ENCODE results near the gene COL4A3. TPM values are rescaled to one million over a fixed set of nuclear protein-coding genes. Genes with fewer than 3 reads are reported as not detected.

Gene COL4A3
- total RNA-seq, 1 donor from 2014 or later, result 1.1 TPM

DNA sequence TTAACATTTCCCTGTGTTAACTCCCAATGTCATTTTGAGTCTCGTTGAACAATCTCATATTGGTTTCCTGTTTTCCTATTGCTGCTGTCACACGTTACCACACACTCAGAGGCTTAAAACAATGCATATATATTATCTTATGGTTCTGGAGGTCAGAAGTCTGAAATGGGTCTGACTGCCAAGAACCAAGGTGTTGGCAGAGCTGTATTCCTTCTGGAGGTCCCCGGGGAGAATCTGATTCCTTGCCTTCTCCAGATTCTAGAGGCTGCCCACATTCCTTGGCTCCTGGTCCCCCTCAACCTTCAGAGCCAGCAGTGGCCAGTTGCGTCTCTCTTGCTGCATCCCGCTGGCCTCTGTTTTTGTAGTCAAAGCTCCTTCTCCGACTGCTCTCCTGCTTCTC, 18.0 kb upstream of the COL4A3 start:
- TF ChIP-seq, protein P1, sequence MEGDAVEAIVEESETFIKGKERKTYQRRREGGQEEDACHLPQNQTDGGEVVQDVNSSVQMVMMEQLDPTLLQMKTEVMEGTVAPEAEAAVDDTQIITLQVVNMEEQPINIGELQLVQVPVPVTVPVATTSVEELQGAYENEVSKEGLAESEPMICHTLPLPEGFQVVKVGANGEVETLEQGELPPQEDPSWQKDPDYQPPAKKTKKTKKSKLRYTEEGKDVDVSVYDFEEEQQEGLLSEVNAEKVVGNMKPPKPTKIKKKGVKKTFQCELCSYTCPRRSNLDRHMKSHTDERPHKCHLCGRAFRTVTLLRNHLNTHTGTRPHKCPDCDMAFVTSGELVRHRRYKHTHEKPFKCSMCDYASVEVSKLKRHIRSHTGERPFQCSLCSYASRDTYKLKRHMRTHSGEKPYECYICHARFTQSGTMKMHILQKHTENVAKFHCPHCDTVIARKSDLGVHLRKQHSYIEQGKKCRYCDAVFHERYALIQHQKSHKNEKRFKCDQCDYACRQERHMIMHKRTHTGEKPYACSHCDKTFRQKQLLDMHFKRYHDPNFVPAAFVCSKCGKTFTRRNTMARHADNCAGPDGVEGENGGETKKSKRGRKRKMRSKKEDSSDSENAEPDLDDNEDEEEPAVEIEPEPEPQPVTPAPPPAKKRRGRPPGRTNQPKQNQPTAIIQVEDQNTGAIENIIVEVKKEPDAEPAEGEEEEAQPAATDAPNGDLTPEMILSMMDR (conservative IDR thresholded peaks at IDR 0.05; ENCODE audit: low read depth, low read length), result no peak
- H3K4me3 ChIP-seq (ENCODE audit: low read depth, low read length), result no peak overlapping the region
- no peak for DNase-seq (ENCODE audit: low read depth)

DNA sequence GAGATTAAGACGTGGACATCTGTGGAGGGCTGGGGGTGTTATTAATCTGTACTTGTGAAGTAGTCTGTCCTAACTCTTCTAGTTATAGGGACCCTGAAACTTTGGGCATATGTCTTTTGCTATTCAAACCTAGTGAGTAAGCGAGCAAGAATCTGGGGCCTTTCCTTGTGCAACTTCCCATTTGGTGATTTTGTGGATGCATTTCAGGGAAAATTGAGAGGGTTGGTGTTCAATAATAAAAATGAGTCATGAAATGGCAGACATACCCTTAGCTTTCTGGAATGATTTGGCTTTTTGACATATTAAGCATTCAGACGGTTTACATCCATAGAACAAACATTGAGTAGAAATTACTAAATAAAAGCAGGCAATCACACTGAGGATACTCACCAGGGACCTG, 17.4 kb upstream of the COL4A3 start:
- no peak for DNase-seq (ENCODE audit: low read depth)
- TF ChIP-seq, protein P1 (conservative IDR thresholded peaks at IDR 0.05; ENCODE audit: low read depth, low read length), result no peak
- H3K4me3 ChIP-seq (ENCODE audit: low read depth, low read length), result no peak overlapping the region

DNA sequence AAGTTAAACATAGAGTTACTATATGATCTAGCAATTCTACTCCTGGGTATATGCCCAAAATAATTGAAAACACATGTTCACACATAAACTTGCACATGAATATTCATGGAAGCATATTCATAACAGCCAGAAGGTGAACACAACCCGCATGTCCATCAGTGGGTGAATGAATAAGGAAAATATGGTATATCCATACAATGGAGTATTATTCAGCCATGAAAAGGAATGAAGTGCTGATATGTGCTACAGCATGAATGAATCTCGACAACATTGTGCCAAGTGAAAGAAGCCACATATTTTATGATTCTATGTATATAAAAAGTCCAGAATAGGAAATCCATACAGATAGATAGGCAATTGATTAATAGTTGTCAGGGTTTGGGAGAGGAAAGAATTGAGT, 16.3 kb upstream of the COL4A3 start:
- no peak for DNase-seq (ENCODE audit: low read depth)
- TF ChIP-seq, protein P1 (conservative IDR thresholded peaks at IDR 0.05; ENCODE audit: low read depth, low read length), result no peak
- no peak overlapping the region for H3K4me3 ChIP-seq (ENCODE audit: low read depth, low read length)

DNA sequence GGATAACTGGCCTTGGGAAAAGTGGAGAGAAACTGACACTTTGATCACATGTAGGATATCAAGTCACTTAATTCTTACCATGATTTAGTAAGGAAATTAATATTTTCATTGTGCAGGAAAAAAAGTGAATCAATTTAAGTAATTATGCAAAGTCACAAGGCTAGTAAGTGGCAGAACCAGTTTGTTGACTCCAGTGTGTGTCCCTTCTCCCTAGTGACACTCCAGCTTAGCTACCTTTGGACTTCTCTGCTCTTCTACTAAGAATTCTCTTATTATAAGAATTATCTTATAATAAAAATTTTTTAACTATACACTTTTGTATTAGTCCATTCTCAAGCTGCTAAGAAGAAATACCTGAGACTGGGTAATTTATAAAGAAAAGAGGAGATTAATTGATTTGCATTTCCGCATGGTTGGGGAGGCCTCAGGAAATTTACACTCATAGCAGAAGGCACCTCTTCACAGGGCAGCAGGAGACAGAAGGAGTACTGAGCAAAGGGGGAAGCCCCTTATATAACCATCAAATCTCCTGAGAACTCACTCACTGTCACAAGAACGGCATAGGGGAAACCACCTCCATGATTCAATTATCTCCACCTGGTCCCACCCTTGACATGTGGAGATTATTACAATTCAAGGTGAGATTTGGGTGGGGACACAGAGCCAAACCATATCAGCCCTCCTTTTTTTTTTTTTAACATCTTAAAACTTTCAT, 14.0 kb upstream of the COL4A3 start:
- H3K4me3 ChIP-seq (ENCODE audit: low read depth, low read length), result no peak overlapping the region
- no peak for DNase-seq (ENCODE audit: low read depth)
- TF ChIP-seq, protein P1 (conservative IDR thresholded peaks at IDR 0.05; ENCODE audit: low read depth, low read length), result no peak

DNA sequence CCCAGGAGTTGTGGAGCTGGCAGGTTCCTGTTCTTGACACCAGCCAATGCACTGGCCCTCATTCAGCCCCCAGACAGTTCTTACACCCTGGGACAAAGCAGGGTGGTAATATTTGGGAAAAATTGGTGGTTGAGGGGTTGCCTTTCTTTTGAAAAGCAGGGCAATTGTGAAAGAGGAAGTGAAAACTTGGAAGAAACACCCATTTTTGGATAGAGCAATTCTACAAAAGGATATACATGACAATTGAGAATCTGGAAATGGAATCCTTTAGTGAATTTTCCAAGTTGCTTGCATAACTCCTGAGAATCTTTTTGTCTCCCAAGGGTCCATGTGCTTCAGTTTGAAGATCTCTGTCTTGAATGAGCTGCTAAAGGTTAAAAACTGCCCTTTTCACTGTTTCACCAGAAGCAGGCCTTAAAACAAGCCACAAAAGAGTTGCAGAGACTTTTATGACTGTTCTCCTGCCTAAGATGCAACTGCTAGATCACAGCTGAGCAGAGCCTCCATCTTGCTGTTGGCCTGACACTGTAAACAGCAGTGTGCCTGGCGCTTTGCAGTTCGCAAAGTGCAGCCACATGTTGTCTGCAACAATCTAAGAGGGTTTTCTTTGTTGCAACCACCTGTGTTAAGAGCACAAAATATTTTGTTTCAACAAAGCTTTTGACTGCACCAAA, 12.2 kb upstream of the COL4A3 start:
- no peak overlapping the region for H3K4me3 ChIP-seq (ENCODE audit: low read depth, low read length)
- DNase-seq (ENCODE audit: low read depth), result no peak
- TF ChIP-seq, protein P1 (conservative IDR thresholded peaks at IDR 0.05; ENCODE audit: low read depth, low read length), result no peak

DNA sequence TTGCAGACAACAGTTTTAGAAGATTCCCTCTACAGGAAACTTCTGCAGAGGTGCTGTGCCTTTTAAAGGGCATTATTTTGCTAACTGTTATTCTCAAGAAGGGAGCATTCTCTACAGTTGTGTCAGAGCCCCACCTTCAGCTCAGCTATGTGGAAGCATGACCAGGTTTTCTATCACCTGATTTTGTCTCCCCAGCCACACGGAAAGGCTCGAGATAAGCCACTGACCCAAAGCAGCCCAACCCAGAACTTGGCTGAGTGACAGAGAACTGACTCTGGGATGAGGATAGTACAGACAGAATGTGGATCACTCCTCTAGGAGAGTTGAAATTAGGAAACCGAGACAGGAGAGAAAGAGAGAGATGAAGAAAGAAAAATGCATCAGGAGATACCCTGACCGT, 11.1 kb upstream of the COL4A3 start:
- peak; percentile 52 for DNase-seq (ENCODE audit: low read depth)
- no peak overlapping the region for H3K4me3 ChIP-seq (ENCODE audit: low read depth, low read length)
- TF ChIP-seq, protein P1 (conservative IDR thresholded peaks at IDR 0.05; ENCODE audit: low read depth, low read length), result no peak

All from epithelial cell of proximal tubule (primary cell).